ENCODE results near the gene IRF1.
"Not testable (repeated sequence)": the region's sequence is repeated elsewhere in the genome, so short reads cannot be mapped to it uniquely, and the experiment has no call there.

IRF1 gene

GRCh38 chr5:132490484-132491367 lies at the start of gene IRF1:
IRF1 (minus strand) TSS chr5:132490773; CDS start chr5:132489478, 1,295 bp downstream.
- H3K27ac ChIP-seq (ENCODE audit: low read depth, low read length) = peak within 1 kb of the TSS; percentile 97
- peaks cover 28% of the 10 kb centered on the region for H3K4me1 ChIP-seq (ENCODE audit: control insufficient read depth, insufficient read depth, low read length)

GRCh38 chr5:132540149-132540548 lies 49.6 kb upstream of the IRF1 start:
- Histone ChIP-seq H3K4me1 (ENCODE audit: control insufficient read depth, insufficient read depth, low read length) (no peaks in the 10 kb centered on the region), H3K4me3 (ENCODE audit: low read length) (no peak overlapping the region), H3K36me3 (ENCODE audit: control insufficient read depth, insufficient read depth, low read length) (no peaks in the 10 kb centered on the region), H3K27me3 (ENCODE audit: control insufficient read depth, insufficient read depth, low read length) (no peaks in the 10 kb centered on the region), H3K9ac (ENCODE audit: low read length) (no peak overlapping the region), H3K27ac (ENCODE audit: low read depth, low read length) (no peak overlapping the region)

More at GRCh38 chr5:132490484-132491367, at the start of gene IRF1:
- Histone ChIP-seq H3K27me3 (ENCODE audit: control insufficient read depth, insufficient read depth, low read length) (no peaks in the 10 kb centered on the region), H3K36me3 (ENCODE audit: control insufficient read depth, insufficient read depth, low read length) (peaks cover 26% of the 10 kb centered on the region), H3K4me3 (ENCODE audit: low read length) (peak within 1 kb of the TSS; percentile 91), H3K9ac (ENCODE audit: low read length) (peak within 1 kb of the TSS; percentile 91)

GRCh38 chr5:132539716-132540115 lies 49.1 kb upstream of the IRF1 start:
- no peaks in the 10 kb centered on the region for H3K27me3 ChIP-seq (ENCODE audit: control insufficient read depth, insufficient read depth, low read length)
- no peak overlapping the region for H3K27ac ChIP-seq (ENCODE audit: low read depth, low read length)
- H3K4me1 ChIP-seq (ENCODE audit: control insufficient read depth, insufficient read depth, low read length) = no peaks in the 10 kb centered on the region
- H3K36me3 ChIP-seq (ENCODE audit: control insufficient read depth, insufficient read depth, low read length) = no peaks in the 10 kb centered on the region
- no peak overlapping the region for H3K4me3 ChIP-seq (ENCODE audit: low read length)
- no peak overlapping the region for H3K9ac ChIP-seq (ENCODE audit: low read length)

- Histone ChIP-seq H3K9ac (ENCODE audit: low read length) (no peak overlapping the region), H3K27ac (ENCODE audit: low read depth, low read length) (no peak overlapping the region), H3K27me3 (ENCODE audit: control insufficient read depth, insufficient read depth, low read length) (no peaks in the 10 kb centered on the region), H3K36me3 (ENCODE audit: control insufficient read depth, insufficient read depth, low read length) (no peaks in the 10 kb centered on the region), H3K4me1 (ENCODE audit: control insufficient read depth, insufficient read depth, low read length) (no peaks in the 10 kb centered on the region), H3K4me3 (ENCODE audit: low read length) (no peak overlapping the region)
Observed at GRCh38 chr5:132530946-132531345, 40.4 kb upstream of the IRF1 start.

GRCh38 chr5:132528866-132529634 lies 38.5 kb upstream of the IRF1 start:
- no peaks in the 10 kb centered on the region for H3K27me3 ChIP-seq (ENCODE audit: control insufficient read depth, insufficient read depth, low read length)
- H3K9ac ChIP-seq (ENCODE audit: low read length) = no peak overlapping the region
- H3K36me3 ChIP-seq (ENCODE audit: control insufficient read depth, insufficient read depth, low read length) = no peaks in the 10 kb centered on the region
- H3K27ac ChIP-seq (ENCODE audit: low read depth, low read length) = no peak overlapping the region
- no peak overlapping the region for H3K4me3 ChIP-seq (ENCODE audit: low read length)
- no peaks in the 10 kb centered on the region for H3K4me1 ChIP-seq (ENCODE audit: control insufficient read depth, insufficient read depth, low read length)

GRCh38 chr5:132528021-132528420 lies 37.4 kb upstream of the IRF1 start:
- Histone ChIP-seq H3K4me1 (ENCODE audit: control insufficient read depth, insufficient read depth, low read length) (no peaks in the 10 kb centered on the region), H3K27me3 (ENCODE audit: control insufficient read depth, insufficient read depth, low read length) (no peaks in the 10 kb centered on the region), H3K9ac (ENCODE audit: low read length) (no peak overlapping the region), H3K36me3 (ENCODE audit: control insufficient read depth, insufficient read depth, low read length) (no peaks in the 10 kb centered on the region), H3K27ac (ENCODE audit: low read depth, low read length) (no peak overlapping the region), H3K4me3 (ENCODE audit: low read length) (no peak overlapping the region)

GRCh38 chr5:132526974-132527564 lies 36.5 kb upstream of the IRF1 start:
- H3K27me3 ChIP-seq (ENCODE audit: control insufficient read depth, insufficient read depth, low read length) = no peaks in the 10 kb centered on the region
- no peak overlapping the region for H3K4me3 ChIP-seq (ENCODE audit: low read length)
- H3K9ac ChIP-seq (ENCODE audit: low read length) = no peak overlapping the region
- H3K27ac ChIP-seq (ENCODE audit: low read depth, low read length) = no peak overlapping the region
- H3K4me1 ChIP-seq (ENCODE audit: control insufficient read depth, insufficient read depth, low read length) = no peaks in the 10 kb centered on the region
- no peaks in the 10 kb centered on the region for H3K36me3 ChIP-seq (ENCODE audit: control insufficient read depth, insufficient read depth, low read length)

GRCh38 chr5:132526290-132526973 lies 35.9 kb upstream of the IRF1 start:
- H3K4me3 ChIP-seq (ENCODE audit: low read length) = peak overlapping the region; percentile 25
- no peak overlapping the region for H3K9ac ChIP-seq (ENCODE audit: low read length)
- no peaks in the 10 kb centered on the region for H3K4me1 ChIP-seq (ENCODE audit: control insufficient read depth, insufficient read depth, low read length)
- H3K27ac ChIP-seq (ENCODE audit: low read depth, low read length) = no peak overlapping the region
- H3K36me3 ChIP-seq (ENCODE audit: control insufficient read depth, insufficient read depth, low read length) = no peaks in the 10 kb centered on the region
- H3K27me3 ChIP-seq (ENCODE audit: control insufficient read depth, insufficient read depth, low read length) = no peaks in the 10 kb centered on the region

- Histone ChIP-seq H3K9ac (ENCODE audit: low read length) (no peak overlapping the region), H3K4me3 (ENCODE audit: low read length) (no peak overlapping the region), H3K4me1 (ENCODE audit: control insufficient read depth, insufficient read depth, low read length) (no peaks in the 10 kb centered on the region), H3K27ac (ENCODE audit: low read depth, low read length) (no peak overlapping the region), H3K36me3 (ENCODE audit: control insufficient read depth, insufficient read depth, low read length) (no peaks in the 10 kb centered on the region), H3K27me3 (ENCODE audit: control insufficient read depth, insufficient read depth, low read length) (no peaks in the 10 kb centered on the region)
Observed at GRCh38 chr5:132525299-132525724, 34.7 kb upstream of the IRF1 start.

GRCh38 chr5:132524877-132525276 lies 34.3 kb upstream of the IRF1 start:
- not testable (repeated sequence) for H3K36me3 ChIP-seq (ENCODE audit: control insufficient read depth, insufficient read depth, low read length); H3K4me1 ChIP-seq (ENCODE audit: control insufficient read depth, insufficient read depth, low read length); H3K9ac ChIP-seq (ENCODE audit: low read length); H3K4me3 ChIP-seq (ENCODE audit: low read length); H3K27ac ChIP-seq (ENCODE audit: low read depth, low read length); H3K27me3 ChIP-seq (ENCODE audit: control insufficient read depth, insufficient read depth, low read length)

- not testable (repeated sequence) for H3K36me3 ChIP-seq (ENCODE audit: control insufficient read depth, insufficient read depth, low read length)
Observed at GRCh38 chr5:132522067-132522466, 31.5 kb upstream of the IRF1 start.

More at GRCh38 chr5:132522067-132522466, 31.5 kb upstream of the IRF1 start:
- not testable (repeated sequence) for H3K9ac ChIP-seq (ENCODE audit: low read length); H3K4me3 ChIP-seq (ENCODE audit: low read length); H3K27ac ChIP-seq (ENCODE audit: low read depth, low read length); H3K27me3 ChIP-seq (ENCODE audit: control insufficient read depth, insufficient read depth, low read length); H3K4me1 ChIP-seq (ENCODE audit: control insufficient read depth, insufficient read depth, low read length)

Measured in rectal smooth muscle tissue (tissue), 1 donor.